Glutamatergic neuron (in vitro differentiated cells): ENCODE measurements around the gene GSTM2. TPM values are rescaled to one million over a fixed set of nuclear protein-coding genes. Genes with fewer than 3 reads are reported as not detected.
A peak's percentile ranks its signal among the peaks of the same experiment; 100 is the strongest.

ENCODE experiments used
- DNase-seq: peaks from one replicate; pipeline ENCODE4 v3.0.0; 2022
- H3K27ac Mint-ChIP-seq: one replicate; pipeline ENCODE4 v1.8.0; 2020; ENCODE audit warnings: mild to moderate bottlenecking, mixed read lengths, inconsistent platforms; ENCODE audit not compliant: unreplicated experiment
- H3K27me3 Mint-ChIP-seq: one replicate; pipeline ENCODE4 v1.8.0; 2020; ENCODE audit warnings: mild to moderate bottlenecking, moderate library complexity, mixed read lengths, inconsistent platforms; ENCODE audit not compliant: unreplicated experiment
- H3K36me3 Mint-ChIP-seq: one replicate; pipeline ENCODE4 v1.8.0; 2020; ENCODE audit warnings: mild to moderate bottlenecking, mixed read lengths, inconsistent platforms; ENCODE audit not compliant: unreplicated experiment
- H3K4me1 Mint-ChIP-seq: one replicate; pipeline ENCODE4 v1.8.0; 2020; ENCODE audit warnings: mild to moderate bottlenecking, low read depth, mixed read lengths, inconsistent platforms; ENCODE audit not compliant: unreplicated experiment
- H3K4me3 Mint-ChIP-seq: one replicate; pipeline ENCODE4 v1.8.0; 2020; ENCODE audit warnings: mild to moderate bottlenecking, mixed read lengths, inconsistent platforms; ENCODE audit not compliant: unreplicated experiment
- H3K9me3 Mint-ChIP-seq: one replicate; pipeline ENCODE4 v1.8.0; 2020; ENCODE audit warnings: mild to moderate bottlenecking, moderate library complexity, mixed read lengths, inconsistent platforms; ENCODE audit not compliant: unreplicated experiment
- CTCF ChIP-seq: fragments of 200-600 bp; sonication (generic); IDR thresholded peaks from one replicate; pipeline ENCODE4 v1.5.0; 2021; ENCODE audit not compliant: partially characterized antibody, unreplicated experiment
- total RNA-seq: library from RNA; stranded (reverse); fragmentation: NEBNext Ultra II Directional; extraction: Animal tissue kit (Norgen Biotek cat#: 25700); gene quantifications from one replicate; pipeline ENCODE4 v1.2.1, GENCODE V29; 2021; ENCODE audit not compliant: unreplicated experiment

GSTM2 gene
- total RNA-seq, 1 donor from 2014 or later: 33.6 TPM

- no peak for DNase-seq
- peaks cover 2% of the 10 kb centered on the region for H3K9me3 Mint-ChIP-seq
- H3K4me1 Mint-ChIP-seq: peaks cover 7% of the 10 kb centered on the region
- no peak overlapping the region for H3K4me3 Mint-ChIP-seq
- no peak for TF ChIP-seq CTCF
- H3K27me3 Mint-ChIP-seq: peaks cover 3% of the 10 kb centered on the region
- no peak overlapping the region for H3K27ac Mint-ChIP-seq
- no peaks in the 10 kb centered on the region for H3K36me3 Mint-ChIP-seq
Measured at GRCh38 chr1:109639063-109639840, 28.6 kb upstream of the GSTM2 start.

- Mint-ChIP-seq H3K36me3 (no peaks in the 10 kb centered on the region), H3K4me1 (peaks cover 7% of the 10 kb centered on the region), H3K4me3 (no peak overlapping the region), H3K27ac (no peak overlapping the region), H3K9me3 (peaks cover 2% of the 10 kb centered on the region), H3K27me3 (peaks cover 3% of the 10 kb centered on the region)
- no peak for TF ChIP-seq CTCF
- DNase-seq: no peak
Measured at GRCh38 chr1:109639841-109640184, 28.0 kb upstream of the GSTM2 start.

- no peaks in the 10 kb centered on the region for H3K36me3 Mint-ChIP-seq
- DNase-seq: peak; percentile 95
- H3K27ac Mint-ChIP-seq: no peak overlapping the region
- peak; percentile 98 for TF ChIP-seq CTCF
- peaks cover 7% of the 10 kb centered on the region for H3K4me1 Mint-ChIP-seq
- no peak overlapping the region for H3K4me3 Mint-ChIP-seq
- peaks cover 2% of the 10 kb centered on the region for H3K9me3 Mint-ChIP-seq
- H3K27me3 Mint-ChIP-seq: peaks cover 3% of the 10 kb centered on the region
Measured at GRCh38 chr1:109640285-109640865, 27.5 kb upstream of the GSTM2 start.

- TF ChIP-seq CTCF: no peak
- no peak overlapping the region for H3K27ac Mint-ChIP-seq
- no peak for DNase-seq
- no peak overlapping the region for H3K4me3 Mint-ChIP-seq
- peaks cover 4% of the 10 kb centered on the region for H3K9me3 Mint-ChIP-seq
- H3K27me3 Mint-ChIP-seq: peaks cover 3% of the 10 kb centered on the region
- H3K4me1 Mint-ChIP-seq: peaks cover 7% of the 10 kb centered on the region
- no peaks in the 10 kb centered on the region for H3K36me3 Mint-ChIP-seq
Measured at GRCh38 chr1:109641078-109641740, 26.6 kb upstream of the GSTM2 start.

GRCh38 chr1:109641861-109642260 lies 26.0 kb upstream of the GSTM2 start:
- H3K36me3 Mint-ChIP-seq: no peaks in the 10 kb centered on the region
- peaks cover 7% of the 10 kb centered on the region for H3K4me1 Mint-ChIP-seq
- H3K4me3 Mint-ChIP-seq: no peak overlapping the region
- H3K9me3 Mint-ChIP-seq: peaks cover 4% of the 10 kb centered on the region
- no peak for DNase-seq
- H3K27me3 Mint-ChIP-seq: peaks cover 3% of the 10 kb centered on the region
- H3K27ac Mint-ChIP-seq: no peak overlapping the region
- TF ChIP-seq CTCF: no peak
